Osteocyte (in vitro differentiated cells): ENCODE data around the gene FKBP15. TPM values are rescaled to one million over a fixed set of nuclear protein-coding genes. Genes with fewer than 3 reads are reported as not detected.
"Not testable (repeated sequence)": the region's sequence is repeated elsewhere in the genome, so short reads cannot be mapped to it uniquely, and the experiment has no call there.

Source experiments
- DNase-seq: peaks from one replicate; pipeline ENCODE4 v3.0.0; 2021; ENCODE audit warnings: mixed read lengths; ENCODE audit not compliant: unreplicated experiment; ENCODE audit errors: extremely low spot score
- H3K27ac Mint-ChIP-seq: one replicate; pipeline ENCODE4 v1.8.0; 2021; ENCODE audit warnings: mild to moderate bottlenecking, mixed read lengths; ENCODE audit not compliant: unreplicated experiment
- H3K27me3 Mint-ChIP-seq: one replicate; pipeline ENCODE4 v1.8.0; 2021; ENCODE audit warnings: mixed read lengths; ENCODE audit not compliant: unreplicated experiment
- H3K36me3 Mint-ChIP-seq: one replicate; pipeline ENCODE4 v1.8.0; 2021; ENCODE audit warnings: mixed read lengths; ENCODE audit not compliant: unreplicated experiment
- H3K4me1 Mint-ChIP-seq: one replicate; pipeline ENCODE4 v1.8.0; 2021; ENCODE audit warnings: mixed read lengths; ENCODE audit not compliant: unreplicated experiment
- H3K4me3 Mint-ChIP-seq: one replicate; pipeline ENCODE4 v1.8.0; 2021; ENCODE audit warnings: mild to moderate bottlenecking, moderate library complexity, mixed read lengths; ENCODE audit not compliant: unreplicated experiment
- H3K9me3 Mint-ChIP-seq: one replicate; pipeline ENCODE4 v1.8.0; 2021; ENCODE audit warnings: mixed read lengths; ENCODE audit not compliant: unreplicated experiment
- total RNA-seq: library from RNA; stranded (reverse); gene quantifications from 2 replicates; pipeline ENCODE4 v1.2.1, GENCODE V29; 2021
- TF ChIP-seq, protein P1 (sequence below): fragments of 200-600 bp; sonication (generic); IDR thresholded peaks from 2 replicates; pipeline ENCODE4 v1.5.0; 2021; ENCODE audit warnings: antibody characterized with exemption, mild to moderate bottlenecking, moderate library complexity

FKBP15 gene
- total RNA-seq, 1 donor from 2014 or later: 31.9 TPM

- DNase-seq: no peak
- no peak overlapping the region for H3K27ac Mint-ChIP-seq
- H3K9me3 Mint-ChIP-seq: no peaks in the 10 kb centered on the region
- no peak overlapping the region for H3K4me3 Mint-ChIP-seq
- H3K36me3 Mint-ChIP-seq: peaks cover 22% of the 10 kb centered on the region
- H3K4me1 Mint-ChIP-seq: no peaks in the 10 kb centered on the region
- TF ChIP-seq, protein P1, sequence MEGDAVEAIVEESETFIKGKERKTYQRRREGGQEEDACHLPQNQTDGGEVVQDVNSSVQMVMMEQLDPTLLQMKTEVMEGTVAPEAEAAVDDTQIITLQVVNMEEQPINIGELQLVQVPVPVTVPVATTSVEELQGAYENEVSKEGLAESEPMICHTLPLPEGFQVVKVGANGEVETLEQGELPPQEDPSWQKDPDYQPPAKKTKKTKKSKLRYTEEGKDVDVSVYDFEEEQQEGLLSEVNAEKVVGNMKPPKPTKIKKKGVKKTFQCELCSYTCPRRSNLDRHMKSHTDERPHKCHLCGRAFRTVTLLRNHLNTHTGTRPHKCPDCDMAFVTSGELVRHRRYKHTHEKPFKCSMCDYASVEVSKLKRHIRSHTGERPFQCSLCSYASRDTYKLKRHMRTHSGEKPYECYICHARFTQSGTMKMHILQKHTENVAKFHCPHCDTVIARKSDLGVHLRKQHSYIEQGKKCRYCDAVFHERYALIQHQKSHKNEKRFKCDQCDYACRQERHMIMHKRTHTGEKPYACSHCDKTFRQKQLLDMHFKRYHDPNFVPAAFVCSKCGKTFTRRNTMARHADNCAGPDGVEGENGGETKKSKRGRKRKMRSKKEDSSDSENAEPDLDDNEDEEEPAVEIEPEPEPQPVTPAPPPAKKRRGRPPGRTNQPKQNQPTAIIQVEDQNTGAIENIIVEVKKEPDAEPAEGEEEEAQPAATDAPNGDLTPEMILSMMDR: no peak
- H3K27me3 Mint-ChIP-seq: no peaks in the 10 kb centered on the region
Observed at GRCh38 chr9:113254991-113255390, 33.9 kb upstream of the FKBP15 start.

DNA sequence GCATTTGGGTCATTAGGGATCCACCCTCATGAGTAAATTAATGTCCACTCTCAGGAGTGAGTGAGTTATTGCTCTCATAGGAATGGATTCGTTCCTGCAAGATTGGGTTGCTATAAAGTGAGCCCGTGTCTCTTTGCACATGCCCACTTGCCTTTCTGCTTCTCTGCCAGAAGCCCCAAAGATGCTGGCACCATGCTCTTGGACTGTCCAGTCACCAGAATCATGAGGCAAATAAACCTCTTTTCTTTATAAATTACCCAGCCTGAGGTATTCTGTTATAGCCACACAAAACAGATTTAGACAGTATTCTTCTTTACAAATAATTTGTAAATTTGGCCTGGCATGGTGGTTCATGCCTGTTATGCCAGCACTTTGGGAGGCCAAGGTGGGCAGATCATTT, 29.7 kb upstream of the FKBP15 start:
- peaks cover 3% of the 10 kb centered on the region for H3K9me3 Mint-ChIP-seq
- TF ChIP-seq, protein P1: no peak
- no peaks in the 10 kb centered on the region for H3K27me3 Mint-ChIP-seq
- H3K4me3 Mint-ChIP-seq: no peak overlapping the region
- DNase-seq: no peak
- H3K4me1 Mint-ChIP-seq: no peaks in the 10 kb centered on the region
- peaks cover 9% of the 10 kb centered on the region for H3K36me3 Mint-ChIP-seq
- H3K27ac Mint-ChIP-seq: no peak overlapping the region

- H3K4me3 Mint-ChIP-seq, H3K27me3 Mint-ChIP-seq, H3K9me3 Mint-ChIP-seq, H3K27ac Mint-ChIP-seq, H3K36me3 Mint-ChIP-seq, DNase-seq, H3K4me1 Mint-ChIP-seq: not testable (repeated sequence)
Observed at GRCh38 chr9:113249661-113250060, 28.6 kb upstream of the FKBP15 start.

DNA sequence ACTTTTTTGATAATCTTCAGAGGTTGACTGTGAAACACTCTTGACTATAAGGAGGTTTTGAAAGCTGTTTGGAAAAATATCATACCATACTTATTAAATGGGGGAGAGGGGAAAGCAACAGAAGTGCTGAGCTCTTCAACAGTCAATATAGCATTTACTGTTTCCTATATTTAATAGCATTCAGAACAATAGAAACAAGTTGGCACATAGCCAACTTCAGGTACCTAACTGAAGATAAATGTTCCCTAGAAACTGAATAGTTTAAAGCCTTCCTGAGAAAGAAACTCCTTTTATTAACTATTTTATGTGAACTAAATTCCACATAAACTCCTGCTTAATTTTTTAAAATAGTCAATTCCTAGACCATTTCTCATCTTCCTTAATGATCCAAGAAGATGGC, 26.6 kb upstream of the FKBP15 start:
- peaks cover 9% of the 10 kb centered on the region for H3K36me3 Mint-ChIP-seq
- no peak overlapping the region for H3K4me3 Mint-ChIP-seq
- no peak for DNase-seq
- no peak overlapping the region for H3K27ac Mint-ChIP-seq
- H3K4me1 Mint-ChIP-seq: no peaks in the 10 kb centered on the region
- TF ChIP-seq, protein P1: no peak
- H3K9me3 Mint-ChIP-seq: peaks cover 3% of the 10 kb centered on the region
- no peaks in the 10 kb centered on the region for H3K27me3 Mint-ChIP-seq

DNA sequence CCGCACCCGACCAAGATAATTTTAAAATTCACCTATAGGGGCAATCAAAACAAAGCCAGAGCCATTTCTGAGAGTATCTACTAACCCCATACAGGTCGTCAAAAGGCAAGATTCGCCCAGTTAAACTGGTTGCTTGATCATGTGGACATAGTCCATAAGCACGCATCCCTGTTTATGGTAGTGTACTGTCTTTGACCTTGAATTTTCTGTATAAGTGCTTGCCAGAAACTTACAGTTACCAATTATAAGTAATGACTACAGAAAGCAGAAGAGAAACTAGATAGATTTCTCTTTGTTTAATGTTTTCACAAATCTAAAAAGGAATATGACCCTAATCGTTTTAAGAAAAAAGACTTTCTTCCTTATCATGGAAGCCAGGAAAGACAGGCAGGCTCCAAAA, 25.9 kb upstream of the FKBP15 start:
- TF ChIP-seq, protein P1: no peak
- Mint-ChIP-seq H3K36me3 (peaks cover 11% of the 10 kb centered on the region), H3K4me3 (no peak overlapping the region), H3K9me3 (peaks cover 3% of the 10 kb centered on the region), H3K27me3 (no peaks in the 10 kb centered on the region), H3K27ac (no peak overlapping the region), H3K4me1 (no peaks in the 10 kb centered on the region)
- DNase-seq: no peak

DNA sequence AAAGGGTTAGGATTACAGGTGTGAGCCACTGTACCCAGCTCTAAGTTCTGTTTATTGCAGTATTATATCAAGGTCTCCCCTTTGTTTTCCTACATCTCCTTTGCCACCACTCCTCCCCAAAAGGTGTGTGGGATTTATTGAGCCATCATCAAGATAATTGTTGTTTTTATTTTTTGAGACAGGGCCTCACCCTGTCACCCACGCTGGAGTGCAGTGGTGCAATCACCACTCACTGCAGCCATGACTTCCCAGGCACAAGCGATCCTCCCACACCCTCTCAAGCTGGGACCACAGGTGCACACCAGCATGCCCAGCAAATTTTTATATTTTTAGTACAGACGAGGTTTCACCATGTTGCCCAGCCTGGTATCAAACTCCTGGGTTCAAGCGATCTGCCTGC, 24.8 kb upstream of the FKBP15 start:
- Mint-ChIP-seq H3K4me1 (no peaks in the 10 kb centered on the region), H3K4me3 (no peak overlapping the region), H3K27me3 (no peaks in the 10 kb centered on the region), H3K27ac (no peak overlapping the region), H3K9me3 (peaks cover 3% of the 10 kb centered on the region), H3K36me3 (peaks cover 11% of the 10 kb centered on the region)
- TF ChIP-seq, protein P1: no peak
- DNase-seq: no peak
